GM12891 (cell line): ENCODE measurements around the gene IL36A.

ENCODE experiments used
- PAX5 ChIP-seq: IDR thresholded peaks from 2 replicates; pipeline ENCODE4 v1.6.1; 2011; ENCODE audit warnings: low read length, moderate library complexity, mild to moderate bottlenecking; ENCODE audit not compliant: insufficient read depth, severe bottlenecking
- POLR2A ChIP-seq: IDR thresholded peaks from 2 replicates; pipeline ENCODE4 v1.6.1; 2011; ENCODE audit warnings: low read depth, low read length, control low read depth
- POLR2AphosphoS5 ChIP-seq: IDR thresholded peaks from 2 replicates; pipeline ENCODE4 v1.6.1; 2011; ENCODE audit warnings: low read depth, low read length, control low read depth
- POU2F2 ChIP-seq: IDR thresholded peaks from 2 replicates; pipeline ENCODE4 v1.6.1; 2011; ENCODE audit warnings: low read depth, mild to moderate bottlenecking, control low read depth, low read length, moderate library complexity
- SPI1 ChIP-seq: IDR thresholded peaks from 2 replicates; pipeline ENCODE4 v1.6.1; 2011; ENCODE audit warnings: low read depth, low read length, control low read depth
- TAF1 ChIP-seq: IDR thresholded peaks from 2 replicates; pipeline ENCODE4 v1.6.1; 2011; ENCODE audit warnings: low read depth, low read length, control low read depth

DNA sequence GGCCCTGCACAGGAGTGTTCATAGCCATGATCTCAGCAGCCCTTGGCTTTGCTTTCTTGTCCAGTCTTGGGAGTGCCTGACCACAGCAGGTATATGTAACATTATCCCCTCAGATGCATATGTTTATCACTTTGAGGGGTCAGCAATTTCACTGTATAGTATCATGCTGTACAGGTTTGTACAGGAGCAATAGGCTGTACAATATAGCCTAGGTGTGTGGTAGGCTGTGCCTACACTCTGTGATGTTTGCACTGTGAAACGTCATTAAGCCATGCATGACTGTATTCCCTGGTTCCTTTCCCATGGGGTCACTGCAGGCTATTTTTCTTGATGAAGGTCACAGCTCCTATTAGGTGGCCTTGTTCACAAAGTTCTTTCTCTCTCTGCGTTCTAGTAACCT is 32.1 kb upstream of the IL36A start:
- TF ChIP-seq TAF1 (no peak), POLR2AphosphoS5 (no peak), POU2F2 (no peak), SPI1 (no peak), POLR2A (no peak), PAX5 (no peak)
